ENCODE data around the gene MARCKSL1.
"Not testable (repeated sequence)": the region's sequence is repeated elsewhere in the genome, so short reads cannot be mapped to it uniquely, and the experiment has no call there.

MARCKSL1 gene

DNA sequence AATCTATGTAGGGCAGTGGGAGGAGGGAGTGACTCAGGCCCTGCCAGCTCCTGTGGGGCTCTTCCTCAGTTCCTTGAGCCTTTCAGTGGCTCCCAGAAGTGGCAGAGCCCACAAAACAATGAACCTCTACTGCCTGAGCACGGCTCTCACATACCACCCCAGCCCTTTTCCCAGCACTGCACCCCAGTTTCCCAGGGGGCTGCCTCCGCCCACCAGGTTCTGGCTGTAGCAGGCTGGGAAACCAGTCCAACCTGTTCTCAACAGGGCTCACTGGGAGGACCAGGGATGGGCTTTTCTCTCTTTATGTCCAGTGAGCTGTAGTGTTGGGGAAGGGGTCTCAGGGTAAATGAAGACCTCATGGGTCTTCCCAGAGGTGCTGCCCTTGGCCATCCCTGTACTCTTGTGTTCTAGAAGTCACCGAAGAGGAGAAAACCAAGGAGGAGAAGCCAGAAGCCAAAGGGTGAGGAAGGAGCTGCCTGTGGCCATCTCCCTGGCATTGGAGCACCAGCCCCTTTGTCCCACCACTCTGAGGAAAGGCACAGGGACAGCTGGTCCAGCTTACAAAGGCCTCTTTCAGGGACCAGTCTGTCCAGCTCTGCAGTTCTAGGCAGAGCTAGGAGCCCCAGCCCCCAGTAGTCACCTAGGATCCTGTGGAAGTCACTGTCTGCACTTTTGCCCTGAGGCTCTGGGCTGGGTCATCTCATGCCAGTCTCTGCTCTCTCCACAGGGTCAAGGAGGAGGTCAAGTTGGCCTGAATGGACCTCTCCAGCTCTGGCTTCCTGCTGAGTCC is 3.5 kb downstream of the MARCKSL1 start:
- DNase-seq: no peak

DNA sequence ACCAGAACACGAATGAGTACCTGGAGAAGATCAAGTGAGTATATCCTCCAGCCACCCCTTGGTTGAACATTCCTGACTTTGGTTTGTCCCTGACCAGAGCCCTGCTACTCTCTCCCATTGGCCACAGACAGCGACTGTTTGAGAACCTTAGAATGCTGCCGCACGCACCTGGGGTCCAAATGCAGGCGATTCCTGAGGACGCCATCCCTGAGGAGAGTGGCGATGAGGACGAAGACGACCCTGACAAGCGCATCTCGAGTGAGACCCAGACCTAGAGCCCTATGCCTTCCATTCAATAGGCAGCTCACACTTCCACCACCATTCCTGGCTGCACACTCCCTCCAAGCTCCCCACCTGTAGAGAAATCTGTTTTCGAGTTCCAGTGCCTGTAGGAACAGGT is 4.5 kb downstream of the MARCKSL1 start:
- DNase-seq: no peak

DNA sequence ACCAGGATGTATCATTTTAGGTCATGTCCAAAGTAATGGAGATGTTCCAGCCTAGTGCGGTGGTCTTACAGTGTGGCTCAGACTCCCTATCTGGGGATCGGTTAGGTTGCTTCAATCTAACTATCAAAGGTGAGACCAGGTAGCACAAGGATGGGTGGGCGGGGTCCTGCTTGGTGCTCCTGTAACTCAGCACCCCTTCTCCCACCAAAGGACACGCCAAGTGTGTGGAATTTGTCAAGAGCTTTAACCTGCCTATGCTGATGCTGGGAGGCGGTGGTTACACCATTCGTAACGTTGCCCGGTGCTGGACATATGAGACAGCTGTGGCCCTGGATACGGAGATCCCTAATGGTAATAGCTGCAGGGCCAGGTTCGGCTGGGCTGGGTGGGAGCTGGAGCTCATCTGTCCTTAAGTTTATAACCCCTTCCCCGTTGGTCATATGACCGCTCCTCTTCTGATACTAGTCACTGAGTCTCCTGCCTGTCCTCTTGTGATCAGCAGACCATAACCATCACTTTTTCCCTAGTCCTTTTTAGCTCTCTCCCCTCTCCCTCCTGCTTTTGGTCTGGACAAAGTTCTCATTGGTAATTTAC is 5.4 kb downstream of the MARCKSL1 start:
- DNase-seq: no peak

DNA sequence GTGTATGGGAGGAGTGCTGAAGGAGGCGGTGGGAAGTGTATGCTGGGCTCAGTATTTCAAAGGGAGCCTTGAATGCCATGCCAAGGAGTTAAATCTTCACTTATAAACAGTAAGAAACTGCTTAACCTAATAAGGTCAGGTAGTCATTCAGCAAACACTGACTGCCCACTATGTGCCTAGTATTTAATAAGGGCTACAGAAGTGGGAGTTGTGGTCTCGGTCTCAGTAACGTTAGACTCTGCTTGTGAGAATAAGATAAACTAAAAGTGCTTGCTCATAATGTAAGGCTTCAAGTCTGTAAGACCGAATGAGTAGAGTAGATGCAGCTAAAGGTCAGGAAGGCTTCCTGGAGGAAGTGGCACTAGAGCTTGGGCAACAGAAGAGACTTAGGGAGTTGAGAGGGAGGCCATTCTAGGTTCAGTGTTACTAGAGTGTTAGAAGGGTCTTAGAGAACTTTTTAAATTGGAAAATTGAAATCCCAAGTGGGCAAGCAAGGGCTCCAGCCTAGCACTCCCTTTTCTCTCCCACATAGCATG is 6.0 kb downstream of the MARCKSL1 start:
- DNase-seq: no peak

DNA sequence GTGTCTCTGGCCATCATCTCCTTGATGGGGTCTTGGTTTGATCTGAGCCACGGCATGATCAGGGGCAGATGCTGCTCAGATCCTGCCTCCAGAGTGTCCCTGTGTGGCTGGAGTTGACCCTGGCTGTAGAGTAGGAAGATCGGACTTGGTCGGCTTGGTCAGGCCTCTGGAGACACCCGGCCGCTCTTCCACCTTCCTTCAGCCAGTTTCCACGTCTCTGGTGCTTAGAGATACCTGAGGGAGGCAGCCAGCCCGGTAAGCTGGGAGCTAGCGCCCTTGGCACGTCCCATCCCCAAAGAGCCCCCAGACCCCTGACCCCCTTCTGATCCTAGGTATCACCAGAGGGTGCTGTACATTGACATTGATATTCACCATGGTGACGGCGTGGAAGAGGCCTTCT is 8.8 kb downstream of the MARCKSL1 start:
- no peak for DNase-seq

DNA sequence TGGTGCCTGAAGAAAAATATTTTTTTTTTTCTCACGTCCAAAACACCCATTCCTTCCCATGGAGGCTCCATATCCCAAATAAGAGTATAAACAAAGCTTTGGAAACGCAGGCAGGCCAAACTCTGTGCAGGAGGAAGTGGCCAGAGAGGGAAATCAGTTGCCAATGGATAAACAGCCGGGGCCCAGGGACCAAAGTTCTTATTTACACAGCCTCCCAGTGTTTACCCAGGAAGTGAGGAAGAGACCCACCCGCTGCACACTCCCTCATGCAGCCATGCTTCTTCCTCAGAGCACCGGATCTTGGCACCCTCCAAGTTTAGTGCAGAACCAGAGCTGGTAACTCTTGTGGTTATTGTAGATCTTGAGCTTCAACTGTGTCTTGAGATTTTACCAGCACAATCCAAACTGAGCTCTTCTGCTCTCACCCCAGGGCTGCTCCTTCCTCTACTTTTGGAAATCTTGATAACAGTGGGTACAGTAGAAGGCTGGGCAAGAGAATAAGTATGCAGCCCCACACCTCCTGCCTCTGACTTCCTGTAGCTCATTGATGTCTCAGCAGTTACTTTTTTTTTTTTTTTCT is 14.2 kb downstream of the MARCKSL1 start:
- DNase-seq: no peak

DNA sequence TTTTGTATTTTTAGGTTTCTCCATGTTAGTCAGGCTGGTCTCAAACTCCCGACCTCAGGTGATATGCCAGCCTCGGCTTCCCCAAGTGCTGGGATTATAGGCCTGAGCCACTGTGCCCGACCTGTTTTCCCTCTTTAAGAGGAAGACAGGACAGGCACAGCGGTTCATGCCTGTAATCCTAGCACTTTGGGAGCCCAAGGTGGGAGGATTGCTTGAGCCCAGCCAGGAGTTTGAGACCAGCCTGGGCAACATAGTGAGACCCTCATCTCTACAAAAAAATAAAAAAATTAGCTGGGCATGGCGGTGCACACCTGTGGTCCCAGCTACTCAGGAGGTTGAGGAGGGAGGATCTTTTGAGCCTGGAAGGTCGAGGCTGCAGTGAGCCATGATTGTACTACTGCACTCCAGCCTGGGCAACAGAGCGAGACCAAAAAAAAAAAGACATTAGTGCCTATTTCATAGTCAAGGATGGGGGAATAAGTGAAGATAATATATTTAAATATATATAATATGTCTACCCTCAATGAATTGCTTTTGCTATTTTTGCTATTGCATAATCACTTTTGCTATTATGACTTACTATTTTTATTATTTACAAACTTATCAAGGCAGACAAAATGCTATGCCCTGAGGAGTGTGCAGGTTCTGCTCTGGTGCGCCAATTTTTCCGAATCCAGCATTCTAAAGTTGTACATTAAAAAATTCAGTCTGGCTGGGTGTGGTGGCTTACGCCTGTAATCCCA is 17.7 kb downstream of the MARCKSL1 start:
- DNase-seq: no peak

DNA sequence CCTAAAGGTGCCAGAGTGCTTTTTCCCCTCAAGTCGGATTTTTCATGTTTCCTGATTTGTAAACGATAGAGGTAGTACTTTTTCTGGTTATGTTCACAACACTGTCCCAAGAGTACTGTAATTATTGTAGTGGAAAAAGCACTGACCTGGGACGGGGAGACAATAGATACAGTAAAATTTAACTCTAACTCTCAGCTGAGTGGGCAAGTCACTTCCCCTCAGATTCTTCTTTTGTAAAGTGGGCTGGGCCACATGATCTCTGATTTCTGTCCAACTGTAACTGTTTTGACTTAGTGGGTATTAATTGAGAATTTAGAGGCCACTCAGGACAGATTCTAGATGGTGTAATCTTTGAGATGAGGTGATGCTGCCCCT is 19.1 kb downstream of the MARCKSL1 start:
- DNase-seq: no peak

DNA sequence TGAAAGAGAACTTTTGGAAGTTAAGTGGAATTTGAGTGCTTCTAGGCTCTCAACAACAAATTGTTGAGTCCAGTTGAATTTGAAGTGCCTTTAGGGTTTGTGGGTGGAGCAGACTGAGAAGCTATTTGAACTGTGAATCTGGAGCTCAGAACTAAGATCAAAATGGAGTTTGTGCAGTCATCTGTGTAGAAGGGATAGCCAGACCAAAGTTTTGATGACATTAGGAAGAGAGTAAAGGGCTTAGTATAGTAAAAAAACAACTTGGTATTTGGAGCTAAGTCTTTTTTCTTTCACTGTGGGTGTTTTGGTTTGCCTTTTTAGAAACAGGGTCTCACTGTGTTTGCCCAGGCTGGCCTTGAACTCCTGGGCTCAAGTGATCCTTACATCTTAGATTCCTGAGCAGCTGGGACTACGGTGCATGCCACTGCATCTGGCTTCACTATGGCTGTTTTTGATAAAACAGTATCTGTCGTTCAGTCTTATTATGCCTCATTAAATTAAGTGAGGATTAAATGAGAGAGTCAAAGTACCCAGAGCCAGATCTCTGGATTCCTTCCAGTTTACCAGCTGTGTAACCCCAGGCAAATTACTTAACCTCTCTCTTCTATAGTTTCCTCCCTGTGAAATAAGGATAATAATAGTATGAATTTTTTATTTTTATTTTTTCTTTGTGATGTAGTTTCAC is 24.2 kb downstream of the MARCKSL1 start:
- DNase-seq: no peak

DNA sequence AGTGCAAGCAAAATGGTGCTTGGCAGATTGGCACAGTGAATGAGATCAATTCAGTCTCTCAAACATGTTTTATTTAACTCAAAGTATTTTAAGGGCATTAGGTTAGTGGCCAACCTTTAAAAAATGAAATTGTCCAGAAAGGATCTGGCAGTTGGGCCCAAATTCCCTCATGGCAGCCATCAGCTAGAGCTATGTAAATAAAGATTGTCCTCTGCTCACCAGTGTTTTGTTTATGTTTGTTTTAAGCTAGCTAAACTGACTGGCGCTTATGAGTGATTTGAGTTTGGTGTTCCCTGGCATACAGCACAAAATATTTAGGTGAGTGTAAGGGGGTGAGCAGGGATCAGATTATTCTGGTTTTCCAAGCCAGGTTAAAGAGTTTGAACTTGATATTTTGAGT is 26.1 kb downstream of the MARCKSL1 start:
- DNase-seq: no peak

DNA sequence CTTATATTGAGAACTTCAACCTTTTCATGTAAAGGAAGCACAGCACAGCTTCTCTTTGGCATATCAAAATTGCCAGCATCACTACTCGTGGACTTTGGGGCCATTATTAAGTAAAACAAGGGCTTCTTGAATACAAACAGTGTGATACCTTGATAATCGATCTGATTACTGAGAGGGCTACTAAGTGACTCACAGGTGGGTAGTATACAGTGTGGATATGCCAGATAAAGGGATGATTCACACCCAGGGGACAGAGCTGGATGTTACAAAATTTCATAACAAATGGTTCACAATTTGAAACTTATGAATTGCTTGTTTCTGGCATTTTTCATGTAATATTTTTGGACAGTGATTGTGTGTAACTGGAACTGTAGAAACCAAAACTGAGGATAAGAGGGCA is 28.7 kb downstream of the MARCKSL1 start:
- no peak for DNase-seq

DNA sequence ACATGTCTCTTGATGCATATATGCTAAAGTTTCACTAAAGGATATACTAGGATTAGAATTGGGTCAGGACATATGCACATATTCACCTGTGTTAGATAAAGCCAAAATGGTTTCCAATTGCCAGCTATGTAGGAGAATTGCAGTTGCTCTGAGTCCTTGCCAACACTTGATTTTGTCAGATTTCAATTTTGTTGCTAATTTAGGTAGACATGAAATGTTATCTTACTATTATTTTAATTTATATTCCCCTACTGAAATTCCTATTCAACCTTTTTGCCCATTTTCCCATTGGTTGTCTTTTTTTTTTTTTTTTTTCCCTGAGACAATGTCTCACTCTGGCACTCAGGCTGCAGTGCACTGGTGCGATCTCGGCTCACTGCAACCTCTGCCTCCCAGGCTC is 30.7 kb downstream of the MARCKSL1 start:
- DNase-seq: no peak

DNA sequence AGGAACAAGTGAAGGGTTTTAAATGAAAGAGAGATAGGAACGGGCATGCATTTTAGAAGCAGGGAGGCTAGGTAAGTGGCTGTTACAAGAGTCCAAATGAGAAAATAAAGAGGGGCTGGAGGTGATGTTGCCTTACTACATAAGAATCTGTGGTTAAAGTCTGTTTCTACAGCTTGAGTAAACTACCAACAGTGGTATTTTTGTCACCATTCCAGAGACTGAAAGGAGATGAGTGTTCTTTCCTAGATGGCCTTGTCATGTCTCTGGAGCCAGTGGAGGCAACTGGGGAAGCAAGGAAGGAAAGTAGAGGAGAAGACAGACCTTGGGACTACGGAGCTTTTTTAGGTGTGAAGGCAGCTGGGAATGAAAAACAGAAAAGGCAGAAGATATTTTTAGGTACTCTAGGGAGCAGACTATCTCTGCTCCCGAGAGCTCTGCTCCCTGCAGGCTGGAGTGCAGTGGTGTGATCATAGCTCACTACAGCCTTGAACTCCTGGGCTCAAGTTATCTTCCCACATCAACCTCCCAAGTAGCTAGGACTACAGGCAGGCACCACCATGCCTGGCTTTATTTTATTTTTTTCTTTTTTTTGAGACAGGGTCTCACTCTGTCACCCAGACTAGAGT is 31.9 kb downstream of the MARCKSL1 start:
- no peak for DNase-seq

DNA sequence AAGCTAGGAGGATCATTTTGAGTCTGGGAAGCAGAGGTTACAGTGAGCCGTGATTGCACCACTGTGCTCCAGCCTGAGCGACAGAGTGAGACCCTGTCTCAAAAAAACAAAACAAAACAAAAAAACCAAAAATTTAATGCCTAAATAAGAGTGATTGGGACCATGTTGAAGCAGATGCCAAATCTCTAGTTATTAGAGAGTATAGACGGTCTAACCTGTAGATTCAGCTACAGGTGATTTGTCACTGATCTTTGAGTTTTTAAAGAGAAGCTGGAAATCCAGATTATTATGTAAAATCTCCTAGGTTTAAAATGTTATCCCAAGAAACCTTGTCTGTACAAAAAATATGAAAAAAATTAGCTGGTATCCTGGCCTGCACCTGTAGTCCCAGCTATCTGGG is 32.7 kb downstream of the MARCKSL1 start:
- no peak for DNase-seq

DNA sequence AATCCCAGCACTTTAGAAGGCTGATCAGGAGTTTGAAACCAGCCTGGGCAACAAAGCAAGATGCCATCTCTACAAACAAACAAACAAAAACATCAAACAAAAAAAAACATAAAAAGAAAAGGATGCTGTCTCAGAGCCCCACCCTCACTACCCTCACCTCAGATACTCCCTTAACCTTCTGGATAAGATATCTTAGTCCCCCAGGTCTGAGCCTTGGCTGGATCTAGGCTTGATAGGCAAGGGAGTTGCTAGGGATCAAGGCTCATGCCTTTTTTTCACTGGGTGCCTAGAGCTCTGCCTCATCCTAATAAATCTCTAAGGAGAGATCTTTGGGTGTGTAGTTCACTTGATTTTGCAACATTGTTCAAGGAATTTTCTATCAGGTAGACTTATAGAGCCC is 36.7 kb downstream of the MARCKSL1 start:
- DNase-seq: no peak

DNA sequence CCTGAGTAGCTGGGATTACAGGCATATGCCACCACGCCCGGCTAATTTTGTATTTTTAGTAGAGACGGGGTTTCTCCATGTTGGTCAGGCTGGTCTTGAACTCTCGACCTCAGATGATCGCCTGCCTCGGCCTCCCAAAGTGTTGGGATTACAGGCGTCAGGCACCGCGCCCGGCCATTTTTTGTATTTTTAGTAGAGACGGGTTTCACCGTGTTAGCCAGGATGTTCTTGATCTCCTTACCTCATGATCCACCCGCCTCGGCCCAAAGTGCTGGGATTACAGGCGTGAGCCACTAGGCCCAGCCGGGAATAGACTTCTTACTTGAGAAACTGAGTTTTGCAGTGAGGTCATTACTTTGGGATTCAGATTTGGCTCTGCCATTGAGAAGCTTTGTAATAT is 37.8 kb downstream of the MARCKSL1 start:
- DNase-seq: not testable (repeated sequence)

DNA sequence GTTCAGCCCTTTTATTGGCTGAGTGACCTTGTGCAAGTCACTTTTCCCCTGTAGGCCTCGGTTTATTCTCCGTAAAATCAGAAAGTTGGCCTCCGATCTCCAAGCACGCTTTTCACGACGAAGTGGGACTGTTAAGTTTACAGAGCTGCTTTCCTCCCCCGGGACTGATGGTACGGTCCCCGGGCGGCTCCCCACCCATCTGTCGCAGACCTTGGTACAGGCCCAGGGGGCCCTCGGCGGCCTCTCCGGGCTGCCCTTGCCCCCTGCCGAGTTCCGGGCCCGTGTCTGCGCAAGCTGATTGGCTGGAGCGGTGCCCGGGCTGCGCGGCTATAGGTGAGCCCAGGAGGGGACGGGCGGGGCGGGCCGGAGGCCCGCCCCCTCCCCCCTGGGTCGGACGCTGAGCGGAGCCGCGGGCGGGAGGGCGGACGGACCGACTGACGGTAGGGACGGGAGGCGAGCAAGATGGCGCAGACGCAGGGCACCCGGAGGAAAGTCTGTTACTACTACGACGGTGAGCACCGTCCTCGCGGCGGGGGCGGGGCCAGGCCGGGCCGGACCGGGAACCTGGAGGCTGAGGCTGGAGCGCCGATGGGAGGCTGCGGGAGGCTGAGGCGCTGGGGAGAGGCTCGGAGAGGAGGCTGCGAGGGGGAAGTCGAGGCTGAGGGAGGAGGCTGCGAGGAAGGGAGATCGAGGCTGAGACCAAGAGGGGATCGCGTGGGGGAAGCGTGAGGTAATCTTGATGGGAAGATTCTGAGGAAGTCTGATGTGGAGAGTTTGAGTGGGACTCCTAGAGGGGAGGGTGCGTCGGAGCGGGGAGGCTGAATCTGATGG is 44.1 kb downstream of the MARCKSL1 start, which contains the start of gene HDAC1:
Gene HDAC1, plus strand, starts transcription at position 376 of the 831 bp plus-strand sequence. Its CDS starts 87 bp downstream, at position 463.
- DNase-seq: peak; percentile 97 to 98

DNA sequence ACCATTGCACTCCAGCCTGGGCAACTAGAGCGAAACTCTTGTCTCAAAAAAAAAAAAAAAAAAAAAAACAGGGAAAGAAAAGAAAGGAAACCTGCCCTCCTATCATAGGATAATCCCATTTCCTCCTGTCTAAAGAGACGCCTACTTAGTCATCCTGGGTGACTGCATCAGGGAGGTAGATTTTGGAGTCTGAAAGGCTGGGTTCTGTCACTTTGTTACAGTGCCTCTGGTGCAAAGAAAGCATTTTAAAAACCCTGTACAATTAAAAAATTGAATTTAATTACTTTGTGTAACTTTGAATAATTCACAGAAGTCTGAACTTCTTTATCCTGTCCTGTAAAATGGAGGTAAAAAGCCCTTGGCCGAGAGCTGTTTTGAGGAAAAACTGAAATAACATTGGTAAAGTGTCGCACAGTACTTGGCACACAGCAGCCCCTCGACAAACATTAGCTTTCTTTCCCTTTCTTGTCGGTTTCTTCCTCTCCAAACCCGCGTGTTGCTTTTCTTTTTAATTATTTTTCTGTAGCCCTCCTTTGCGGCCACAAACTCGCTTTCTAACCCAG is 44.8 kb downstream of the MARCKSL1 start:
- no peak for DNase-seq

DNA sequence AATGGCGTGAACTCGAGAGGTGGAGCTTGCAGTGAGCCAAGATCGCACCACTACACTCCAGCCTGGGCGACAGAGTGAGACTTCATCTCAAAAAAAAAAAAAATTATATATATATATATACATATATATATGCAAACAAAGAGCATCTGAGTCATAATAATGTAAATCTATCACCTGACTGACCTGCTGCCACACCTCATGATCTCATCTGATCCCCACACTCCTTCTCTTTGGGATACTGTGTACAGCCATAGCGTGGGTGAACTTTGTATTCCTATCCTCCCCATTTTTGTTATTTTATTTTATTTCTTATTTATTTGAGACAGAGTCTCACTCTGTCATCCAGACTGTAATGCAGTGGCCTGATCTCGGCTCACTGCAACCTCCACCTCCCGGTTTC is 46.8 kb downstream of the MARCKSL1 start:
- DNase-seq: no peak

DNA sequence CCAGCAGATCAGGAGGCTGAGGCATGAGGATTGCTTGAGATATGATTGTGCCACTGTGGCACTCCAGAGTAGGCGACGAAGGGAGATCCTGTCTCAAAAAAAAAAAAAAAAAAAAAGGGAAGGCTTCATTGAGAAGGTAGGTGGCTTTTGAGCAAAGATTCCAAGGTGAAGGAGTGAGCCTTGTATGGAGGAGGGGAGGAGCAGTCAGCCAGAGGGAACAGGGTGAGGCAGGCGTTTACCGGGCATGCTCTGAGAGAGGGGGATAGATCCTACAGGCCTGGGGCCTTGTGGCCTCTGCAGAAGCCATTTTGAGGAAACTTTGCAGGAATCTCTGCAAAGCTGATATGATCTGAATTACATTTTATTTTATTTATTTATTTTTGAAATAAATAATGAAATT is 49.3 kb downstream of the MARCKSL1 start:
- DNase-seq: no peak

DNA sequence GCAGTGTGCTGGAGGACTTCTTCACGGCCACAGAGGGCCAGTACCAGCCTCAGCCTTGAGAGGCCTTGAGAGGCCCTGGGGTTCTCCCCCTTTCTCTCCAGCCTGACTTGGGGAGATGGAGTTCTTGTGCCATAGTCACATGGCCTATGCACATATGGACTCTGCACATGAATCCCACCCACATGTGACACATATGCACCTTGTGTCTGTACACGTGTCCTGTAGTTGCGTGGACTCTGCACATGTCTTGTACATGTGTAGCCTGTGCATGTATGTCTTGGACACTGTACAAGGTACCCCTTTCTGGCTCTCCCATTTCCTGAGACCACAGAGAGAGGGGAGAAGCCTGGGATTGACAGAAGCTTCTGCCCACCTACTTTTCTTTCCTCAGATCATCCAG is 50.4 kb downstream of the MARCKSL1 start:
- DNase-seq: no peak

All from activated CD4-positive, alpha-beta T cell treated with anti-CD3 and anti-CD28 coated beads, Interleukin-2, amount 50 U/mL, for 48 hours (primary cell).